Amniotic epithelial cell (primary cell): ENCODE results near the gene PF4V1.

Source experiments
- DNase-seq: peaks from one replicate; pipeline ENCODE4 v3.0.0-alpha.2; 2010; ENCODE audit warnings: low read depth

PF4V1 gene

GRCh38 chr4:73853246-73853704 lies at the start of gene PF4V1:
Gene PF4V1 (plus strand): TSS chr4:73853296. CDS start chr4:73853363, 67 bp downstream.
- DNase-seq: no peak

- no peak for DNase-seq
These were observed 42.9 kb upstream of the PF4V1 start for GRCh38 chr4:73810191-73810590.

- DNase-seq: no peak
These were observed 41.3 kb upstream of the PF4V1 start for GRCh38 chr4:73811841-73812240.

- no peak for DNase-seq
These were observed 38.4 kb upstream of the PF4V1 start for GRCh38 chr4:73814679-73815078.

GRCh38 chr4:73815145-73815544 lies 38.0 kb upstream of the PF4V1 start:
- DNase-seq: peak; percentile 24

GRCh38 chr4:73816814-73817213 lies 36.3 kb upstream of the PF4V1 start:
- peak; percentile 86 for DNase-seq

- DNase-seq: no peak
These were observed 35.8 kb upstream of the PF4V1 start for GRCh38 chr4:73817341-73817740.

- DNase-seq: peak; percentile 46
These were observed 31.8 kb upstream of the PF4V1 start for GRCh38 chr4:73821325-73821724.

- DNase-seq: no peak
These were observed 30.7 kb upstream of the PF4V1 start for GRCh38 chr4:73822389-73822788.

- no peak for DNase-seq
These were observed 30.1 kb upstream of the PF4V1 start for GRCh38 chr4:73822812-73823504.

GRCh38 chr4:73823760-73824159 lies 29.3 kb upstream of the PF4V1 start:
- DNase-seq: peak; percentile 29

- peak; percentile 55 for DNase-seq
These were observed 24.1 kb upstream of the PF4V1 start for GRCh38 chr4:73828956-73829355.

GRCh38 chr4:73831569-73831968 lies 21.5 kb upstream of the PF4V1 start:
- DNase-seq: no peak

GRCh38 chr4:73832651-73833237 lies 20.4 kb upstream of the PF4V1 start:
- peak; percentile 77 for DNase-seq

GRCh38 chr4:73836373-73837279 lies 16.5 kb upstream of the PF4V1 start, which contains the start of gene CXCL6:
Gene CXCL6 (plus strand): TSS chr4:73836678. CDS start chr4:73836751, 73 bp downstream.
- DNase-seq: peak; percentile 61

- DNase-seq: peak; percentile 60
These were observed 14.0 kb upstream of the PF4V1 start for GRCh38 chr4:73839071-73839470.

GRCh38 chr4:73839715-73840114 lies 13.4 kb upstream of the PF4V1 start:
- DNase-seq: no peak

GRCh38 chr4:73841243-73841925 lies 11.7 kb upstream of the PF4V1 start:
- DNase-seq: peak; percentile 92

GRCh38 chr4:73842696-73843095 lies 10.4 kb upstream of the PF4V1 start:
- no peak for DNase-seq

GRCh38 chr4:73843369-73843768 lies 9.7 kb upstream of the PF4V1 start:
- peak; percentile 72 for DNase-seq

- DNase-seq: peak; percentile 88
These were observed 8.8 kb upstream of the PF4V1 start for GRCh38 chr4:73844345-73844744.

- no peak for DNase-seq
These were observed 8.3 kb upstream of the PF4V1 start for GRCh38 chr4:73844806-73845205.
